Esophagus muscularis mucosa (tissue), 3 donors: Measurements from ENCODE around the gene FAM209A.

ENCODE experiments used
- CTCF ChIP-seq, 3 experiments: fragments of 200-600 bp in 2 of 3; fragments of 450-650 bp in 1 of 3; sonication (generic) in 2 of 3; IDR thresholded peaks; one replicate each; pipeline ENCODE4 v1.5.1; 2017 to 2019; ENCODE audit warnings: antibody characterized with exemption in 3 of 3, mild to moderate bottlenecking in 2 of 3, moderate library complexity in 1 of 3
- POLR2AphosphoS5 ChIP-seq, 2 donors: sonication (generic); formaldehyde crosslinking; IDR thresholded peaks; one replicate each; pipeline ENCODE4 v1.6.1; 2017; ENCODE audit warnings: antibody characterized with exemption in 2 of 2

GRCh38 chr20:56518126-56518525, 6.4 kb upstream of the FAM209A start:
- TF ChIP-seq CTCF (IDR thresholded peaks at IDR 0.05) (no peak), POLR2AphosphoS5 (IDR thresholded peaks at IDR 0.05) (no peak)
